ENCODE results near the gene EML2. TPM values are rescaled to one million over a fixed set of nuclear protein-coding genes. Genes with fewer than 3 reads are reported as not detected.

EML2 gene
- total and polyA plus RNA-seq, 10 of the 15 experiments (the other 5 are each of a cell fraction or from before 2014, with no cell fraction given) = 1.6 to 64.0 (median 27.5) TPM

- TF ChIP-seq CEBPB (IDR thresholded peaks at IDR 0.05; ENCODE audit: borderline replicate concordance in 1 of 2, low read depth in 2 of 2, low read length in 2 of 2) (no peak), CHD2 (IDR thresholded peaks at IDR 0.05; ENCODE audit: borderline replicate concordance, low read depth, low read length) (peak; percentile 35; the same call in 1 of the 2 replicates), IKZF2 (IDR thresholded peaks at IDR 0.05) (no peak), HCFC1 (IDR thresholded peaks at IDR 0.05; ENCODE audit: low read length) (no peak), BMI1 (IDR thresholded peaks at IDR 0.05; ENCODE audit: borderline replicate concordance) (no peak), HDAC2 (IDR thresholded peaks at IDR 0.05) (no peak), ZBTB33 (IDR thresholded peaks at IDR 0.05) (no peak), CEBPZ (IDR thresholded peaks at IDR 0.05; ENCODE audit: low read depth, low read length) (no peak), HDGF (IDR thresholded peaks at IDR 0.05) (peak; percentile 91), HSF1 (IDR thresholded peaks at IDR 0.05; ENCODE audit: low read depth, low read length) (no peak), TBL1XR1 (IDR thresholded peaks at IDR 0.05; ENCODE audit: low read depth, low read length) (no peak), LARP7 (IDR thresholded peaks at IDR 0.05) (no peak), RELA (IDR thresholded peaks at IDR 0.05; ENCODE audit: borderline replicate concordance, partially characterized antibody) (no peak)
- TF ChIP-seq, protein P1, sequence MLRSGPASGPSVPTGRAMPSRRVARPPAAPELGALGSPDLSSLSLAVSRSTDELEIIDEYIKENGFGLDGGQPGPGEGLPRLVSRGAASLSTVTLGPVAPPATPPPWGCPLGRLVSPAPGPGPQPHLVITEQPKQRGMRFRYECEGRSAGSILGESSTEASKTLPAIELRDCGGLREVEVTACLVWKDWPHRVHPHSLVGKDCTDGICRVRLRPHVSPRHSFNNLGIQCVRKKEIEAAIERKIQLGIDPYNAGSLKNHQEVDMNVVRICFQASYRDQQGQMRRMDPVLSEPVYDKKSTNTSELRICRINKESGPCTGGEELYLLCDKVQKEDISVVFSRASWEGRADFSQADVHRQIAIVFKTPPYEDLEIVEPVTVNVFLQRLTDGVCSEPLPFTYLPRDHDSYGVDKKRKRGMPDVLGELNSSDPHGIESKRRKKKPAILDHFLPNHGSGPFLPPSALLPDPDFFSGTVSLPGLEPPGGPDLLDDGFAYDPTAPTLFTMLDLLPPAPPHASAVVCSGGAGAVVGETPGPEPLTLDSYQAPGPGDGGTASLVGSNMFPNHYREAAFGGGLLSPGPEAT (IDR thresholded peaks at IDR 0.05; ENCODE audit: low read depth) = no peak
- TF ChIP-seq, protein P2, sequence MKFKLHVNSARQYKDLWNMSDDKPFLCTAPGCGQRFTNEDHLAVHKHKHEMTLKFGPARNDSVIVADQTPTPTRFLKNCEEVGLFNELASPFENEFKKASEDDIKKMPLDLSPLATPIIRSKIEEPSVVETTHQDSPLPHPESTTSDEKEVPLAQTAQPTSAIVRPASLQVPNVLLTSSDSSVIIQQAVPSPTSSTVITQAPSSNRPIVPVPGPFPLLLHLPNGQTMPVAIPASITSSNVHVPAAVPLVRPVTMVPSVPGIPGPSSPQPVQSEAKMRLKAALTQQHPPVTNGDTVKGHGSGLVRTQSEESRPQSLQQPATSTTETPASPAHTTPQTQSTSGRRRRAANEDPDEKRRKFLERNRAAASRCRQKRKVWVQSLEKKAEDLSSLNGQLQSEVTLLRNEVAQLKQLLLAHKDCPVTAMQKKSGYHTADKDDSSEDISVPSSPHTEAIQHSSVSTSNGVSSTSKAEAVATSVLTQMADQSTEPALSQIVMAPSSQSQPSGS (IDR thresholded peaks at IDR 0.05; ENCODE audit: low read length) = no peak
- TF ChIP-seq, protein P3, sequence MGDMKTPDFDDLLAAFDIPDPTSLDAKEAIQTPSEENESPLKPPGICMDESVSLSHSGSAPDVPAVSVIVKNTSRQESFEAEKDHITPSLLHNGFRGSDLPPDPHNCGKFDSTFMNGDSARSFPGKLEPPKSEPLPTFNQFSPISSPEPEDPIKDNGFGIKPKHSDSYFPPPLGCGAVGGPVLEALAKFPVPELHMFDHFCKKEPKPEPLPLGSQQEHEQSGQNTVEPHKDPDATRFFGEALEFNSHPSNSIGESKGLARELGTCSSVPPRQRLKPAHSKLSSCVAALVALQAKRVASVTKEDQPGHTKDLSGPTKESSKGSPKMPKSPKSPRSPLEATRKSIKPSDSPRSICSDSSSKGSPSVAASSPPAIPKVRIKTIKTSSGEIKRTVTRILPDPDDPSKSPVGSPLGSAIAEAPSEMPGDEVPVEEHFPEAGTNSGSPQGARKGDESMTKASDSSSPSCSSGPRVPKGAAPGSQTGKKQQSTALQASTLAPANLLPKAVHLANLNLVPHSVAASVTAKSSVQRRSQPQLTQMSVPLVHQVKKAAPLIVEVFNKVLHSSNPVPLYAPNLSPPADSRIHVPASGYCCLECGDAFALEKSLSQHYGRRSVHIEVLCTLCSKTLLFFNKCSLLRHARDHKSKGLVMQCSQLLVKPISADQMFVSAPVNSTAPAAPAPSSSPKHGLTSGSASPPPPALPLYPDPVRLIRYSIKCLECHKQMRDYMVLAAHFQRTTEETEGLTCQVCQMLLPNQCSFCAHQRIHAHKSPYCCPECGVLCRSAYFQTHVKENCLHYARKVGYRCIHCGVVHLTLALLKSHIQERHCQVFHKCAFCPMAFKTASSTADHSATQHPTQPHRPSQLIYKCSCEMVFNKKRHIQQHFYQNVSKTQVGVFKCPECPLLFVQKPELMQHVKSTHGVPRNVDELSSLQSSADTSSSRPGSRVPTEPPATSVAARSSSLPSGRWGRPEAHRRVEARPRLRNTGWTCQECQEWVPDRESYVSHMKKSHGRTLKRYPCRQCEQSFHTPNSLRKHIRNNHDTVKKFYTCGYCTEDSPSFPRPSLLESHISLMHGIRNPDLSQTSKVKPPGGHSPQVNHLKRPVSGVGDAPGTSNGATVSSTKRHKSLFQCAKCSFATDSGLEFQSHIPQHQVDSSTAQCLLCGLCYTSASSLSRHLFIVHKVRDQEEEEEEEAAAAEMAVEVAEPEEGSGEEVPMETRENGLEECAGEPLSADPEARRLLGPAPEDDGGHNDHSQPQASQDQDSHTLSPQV (IDR thresholded peaks at IDR 0.05) = no peak
Observed at GRCh38 chr19:45668342-45668871, 29.2 kb upstream of the EML2 start (continued).

All from GM12878 (cell line).